ENCODE measurements around the gene GTPBP6. TPM values are rescaled to one million over a fixed set of nuclear protein-coding genes. Genes with fewer than 3 reads are reported as not detected.

GTPBP6 gene
- total RNA-seq, 1 donor: 28.8 TPM

DNA sequence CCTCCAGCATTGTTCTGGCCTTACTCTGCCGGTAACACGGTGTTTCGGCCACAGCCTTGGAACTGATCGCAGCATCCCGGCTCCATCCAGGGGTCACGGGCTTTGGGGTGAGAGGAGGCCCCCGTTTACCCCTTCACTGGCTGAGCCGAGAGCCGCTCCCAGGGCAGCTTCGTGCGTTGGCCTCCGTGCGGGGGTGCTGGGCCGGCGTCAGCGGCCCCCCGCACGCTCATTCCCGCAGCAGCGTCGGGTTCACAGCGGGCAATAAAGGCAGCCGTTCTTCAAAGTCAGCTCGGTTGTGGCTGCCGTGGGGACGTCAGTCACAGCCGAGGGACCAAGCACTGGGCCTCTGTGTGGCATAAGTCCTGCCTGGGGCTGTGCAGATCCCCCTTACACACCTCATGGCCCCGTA lies 62.7 kb downstream of the GTPBP6 start:
- H3K4me3 ChIP-seq (ENCODE audit: low read depth, low read length): no peak overlapping the region
- DNase-seq (ENCODE audit: low read depth): no peak
- TF ChIP-seq, protein P1, sequence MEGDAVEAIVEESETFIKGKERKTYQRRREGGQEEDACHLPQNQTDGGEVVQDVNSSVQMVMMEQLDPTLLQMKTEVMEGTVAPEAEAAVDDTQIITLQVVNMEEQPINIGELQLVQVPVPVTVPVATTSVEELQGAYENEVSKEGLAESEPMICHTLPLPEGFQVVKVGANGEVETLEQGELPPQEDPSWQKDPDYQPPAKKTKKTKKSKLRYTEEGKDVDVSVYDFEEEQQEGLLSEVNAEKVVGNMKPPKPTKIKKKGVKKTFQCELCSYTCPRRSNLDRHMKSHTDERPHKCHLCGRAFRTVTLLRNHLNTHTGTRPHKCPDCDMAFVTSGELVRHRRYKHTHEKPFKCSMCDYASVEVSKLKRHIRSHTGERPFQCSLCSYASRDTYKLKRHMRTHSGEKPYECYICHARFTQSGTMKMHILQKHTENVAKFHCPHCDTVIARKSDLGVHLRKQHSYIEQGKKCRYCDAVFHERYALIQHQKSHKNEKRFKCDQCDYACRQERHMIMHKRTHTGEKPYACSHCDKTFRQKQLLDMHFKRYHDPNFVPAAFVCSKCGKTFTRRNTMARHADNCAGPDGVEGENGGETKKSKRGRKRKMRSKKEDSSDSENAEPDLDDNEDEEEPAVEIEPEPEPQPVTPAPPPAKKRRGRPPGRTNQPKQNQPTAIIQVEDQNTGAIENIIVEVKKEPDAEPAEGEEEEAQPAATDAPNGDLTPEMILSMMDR (IDR thresholded peaks at IDR 0.05; ENCODE audit: insufficient read depth, low read length): no peak

Other genes starting within 250 kb of the GTPBP6 start
- 7.8 and 9.5 TPM in 2 replicates for gene PLCXD1, start 37.4 kb downstream of the GTPBP6 start, total RNA-seq (ENCODE audit: low replicate concordance)
- 9.9 and 20.0 TPM in 2 replicates for gene PPP2R3B, start 68.1 kb upstream of the GTPBP6 start, total RNA-seq (ENCODE audit: low replicate concordance)